MM.1S (cell line): ENCODE results near the gene TBC1D8.
"Not testable (repeated sequence)": the region's sequence is repeated elsewhere in the genome, so short reads cannot be mapped to it uniquely, and the experiment has no call there.

Experiments
- EZH2 ChIP-seq: fragments of 300-600 bp; sonication (generic); optimal IDR thresholded peaks from 2 replicates; pipeline ENCODE3; 2017; ENCODE audit warnings: low read depth, mild to moderate bottlenecking, antibody characterized with exemption, low read length, mixed read lengths
- TF ChIP-seq, protein P1 (sequence below): fragments of 300-600 bp; sonication (generic); IDR thresholded peaks from 2 replicates; pipeline ENCODE4 v1.5.1; 2016; ENCODE audit warnings: antibody characterized with exemption, low read length, mixed read lengths

DNA sequence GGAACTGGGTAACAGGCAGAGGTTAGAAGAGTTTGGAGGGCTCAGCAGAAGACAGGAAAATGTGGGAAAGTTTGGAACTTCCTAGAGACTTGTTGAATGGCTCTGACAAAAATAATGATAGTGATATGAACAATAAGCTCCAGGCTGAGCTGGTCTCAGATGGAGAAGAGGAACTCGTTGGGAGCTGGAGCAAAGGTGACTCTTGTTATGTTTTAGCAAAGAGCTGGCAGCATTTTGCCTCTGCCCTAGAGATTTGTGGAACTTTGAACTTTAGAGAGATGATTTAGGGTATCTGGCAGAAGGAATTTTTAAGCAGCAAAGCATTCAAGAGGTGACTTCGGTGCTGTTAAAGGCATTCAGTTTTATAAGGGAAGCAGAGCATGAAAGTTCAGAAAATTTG is 18.6 kb upstream of the TBC1D8 start:
- TF ChIP-seq, protein P1, sequence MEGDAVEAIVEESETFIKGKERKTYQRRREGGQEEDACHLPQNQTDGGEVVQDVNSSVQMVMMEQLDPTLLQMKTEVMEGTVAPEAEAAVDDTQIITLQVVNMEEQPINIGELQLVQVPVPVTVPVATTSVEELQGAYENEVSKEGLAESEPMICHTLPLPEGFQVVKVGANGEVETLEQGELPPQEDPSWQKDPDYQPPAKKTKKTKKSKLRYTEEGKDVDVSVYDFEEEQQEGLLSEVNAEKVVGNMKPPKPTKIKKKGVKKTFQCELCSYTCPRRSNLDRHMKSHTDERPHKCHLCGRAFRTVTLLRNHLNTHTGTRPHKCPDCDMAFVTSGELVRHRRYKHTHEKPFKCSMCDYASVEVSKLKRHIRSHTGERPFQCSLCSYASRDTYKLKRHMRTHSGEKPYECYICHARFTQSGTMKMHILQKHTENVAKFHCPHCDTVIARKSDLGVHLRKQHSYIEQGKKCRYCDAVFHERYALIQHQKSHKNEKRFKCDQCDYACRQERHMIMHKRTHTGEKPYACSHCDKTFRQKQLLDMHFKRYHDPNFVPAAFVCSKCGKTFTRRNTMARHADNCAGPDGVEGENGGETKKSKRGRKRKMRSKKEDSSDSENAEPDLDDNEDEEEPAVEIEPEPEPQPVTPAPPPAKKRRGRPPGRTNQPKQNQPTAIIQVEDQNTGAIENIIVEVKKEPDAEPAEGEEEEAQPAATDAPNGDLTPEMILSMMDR: not testable (repeated sequence)
- TF ChIP-seq EZH2: not testable (repeated sequence)
